Right lung (tissue), 5 donors: ENCODE measurements around the gene ITPR2. TPM values are rescaled to one million over a fixed set of nuclear protein-coding genes. Genes with fewer than 3 reads are reported as not detected.
"Not testable (repeated sequence)": the region's sequence is repeated elsewhere in the genome, so short reads cannot be mapped to it uniquely, and the experiment has no call there.

Experiments
- DNase-seq, 2 donors: peaks; one replicate each; pipeline ENCODE4 v3.0.0-alpha.2; 2013
- polyA plus RNA-seq, 5 donors: library from polyadenylated mRNA; unstranded; fragments of 120-200 nt; gene quantifications; one replicate each; pipeline versions ENCODE4 v1.2.1 to v1.2.3, GENCODE V29; 2013; ENCODE audit warnings: inconsistent platforms in 1 of 5, low replicate concordance in 1 of 5; ENCODE audit not compliant: insufficient read length in 5 of 5, insufficient read depth in 1 of 5

Gene ITPR2
- polyA plus RNA-seq, 5 donors = 4.0 to 7.2 (median 6.9) TPM

- DNase-seq = no peak
Observed at GRCh38 chr12:26465419-26466097, 367.4 kb downstream of the ITPR2 start.

GRCh38 chr12:26461776-26462175 is 371.2 kb downstream of the ITPR2 start:
- no peak for DNase-seq

GRCh38 chr12:26460361-26460760 is 372.6 kb downstream of the ITPR2 start:
- no peak for DNase-seq

DNA sequence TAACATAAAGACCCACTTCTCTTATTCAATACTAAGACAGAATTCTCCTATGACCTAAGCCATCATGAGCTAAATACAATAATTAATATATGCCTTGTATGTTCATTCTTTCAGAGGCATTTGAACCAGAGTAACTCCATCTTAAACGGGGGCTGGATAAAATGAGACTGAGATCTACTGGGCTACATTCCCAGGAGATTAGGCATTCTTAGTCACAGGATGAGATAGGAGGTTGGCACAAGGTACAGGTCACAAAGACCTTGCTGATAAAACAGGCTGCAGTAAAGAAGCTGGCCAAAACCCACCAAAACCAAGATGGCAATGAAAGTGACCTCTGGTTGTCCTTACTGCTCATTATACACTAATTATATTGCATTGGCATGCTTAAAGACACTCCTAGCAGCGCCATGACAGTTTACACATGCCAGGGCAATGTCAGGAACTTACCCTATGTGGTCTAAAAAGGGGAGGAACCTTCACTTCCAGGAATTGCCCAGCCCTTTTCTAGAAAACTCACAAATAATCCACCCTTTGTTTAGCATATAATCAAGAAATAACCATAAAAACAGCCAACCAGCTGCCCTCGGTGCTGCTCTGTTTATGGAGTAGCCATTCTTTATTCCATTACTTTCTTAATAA is 376.9 kb downstream of the ITPR2 start:
- DNase-seq = no peak

- DNase-seq = no peak
Observed at GRCh38 chr12:26453246-26453645, 379.7 kb downstream of the ITPR2 start.

- DNase-seq = no peak
Observed at GRCh38 chr12:26452511-26452910, 380.5 kb downstream of the ITPR2 start.

- DNase-seq = no peak
Observed at GRCh38 chr12:26451763-26452162, 381.2 kb downstream of the ITPR2 start.

GRCh38 chr12:26445909-26446308 is 387.1 kb downstream of the ITPR2 start:
- no peak for DNase-seq

- DNase-seq = no peak
Observed at GRCh38 chr12:26443309-26443708, 389.7 kb downstream of the ITPR2 start.

DNA sequence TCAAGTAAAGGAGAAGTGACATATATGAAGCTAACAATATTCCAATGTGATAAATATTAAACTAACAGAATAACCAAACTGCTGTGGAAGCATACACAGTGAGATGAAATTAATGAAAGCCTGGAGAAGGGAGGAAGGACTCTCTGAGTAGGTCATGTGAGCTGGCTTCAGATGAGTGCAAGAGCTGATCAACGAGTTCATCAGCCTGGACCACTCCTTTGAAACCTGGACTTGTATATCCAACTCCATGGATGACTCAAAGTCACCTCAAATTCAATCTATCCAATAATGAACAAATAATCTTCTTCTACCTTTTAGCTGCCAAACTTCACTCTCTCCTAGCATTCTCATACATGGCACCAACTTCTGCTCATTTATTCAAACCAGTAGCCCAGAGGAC is 391.6 kb downstream of the ITPR2 start:
- no peak for DNase-seq

- DNase-seq = no peak
Observed at GRCh38 chr12:26435069-26435404, 398.0 kb downstream of the ITPR2 start.

DNA sequence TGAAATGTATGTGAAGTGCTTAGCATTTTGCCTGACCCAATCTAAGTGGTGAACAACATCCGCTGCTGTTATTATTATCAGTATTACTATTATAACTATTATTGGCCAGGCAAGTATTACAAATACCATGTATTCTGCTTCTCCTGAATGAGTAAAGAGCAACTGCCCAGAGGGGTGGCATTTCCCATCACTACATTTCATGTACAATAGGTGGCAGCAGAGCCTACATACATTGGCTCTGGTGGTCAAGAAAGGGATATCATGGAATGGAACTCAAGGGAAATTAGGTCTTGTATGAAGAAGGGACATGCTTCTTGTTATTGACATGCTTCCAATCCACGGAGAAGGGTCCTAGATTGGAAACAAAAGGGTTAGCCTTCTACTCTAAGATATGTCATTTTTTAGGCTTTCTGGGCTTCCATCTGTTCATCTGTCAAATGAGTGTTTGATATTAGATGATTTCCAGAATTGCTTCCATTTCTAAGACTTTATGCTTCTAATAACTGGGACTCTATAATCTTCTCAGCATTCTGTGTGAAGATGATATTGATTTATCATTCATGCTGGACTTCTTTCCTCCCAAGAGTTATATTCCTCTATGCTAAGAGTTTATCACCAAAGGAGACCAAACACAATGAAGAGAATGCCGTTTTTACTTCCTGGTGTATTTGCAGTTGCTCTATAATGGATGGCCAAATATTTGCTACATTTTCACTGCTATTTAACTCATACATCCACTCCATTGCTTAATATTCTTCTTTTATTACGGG is 398.5 kb downstream of the ITPR2 start:
- peak; percentile 9 to 32 for DNase-seq

DNA sequence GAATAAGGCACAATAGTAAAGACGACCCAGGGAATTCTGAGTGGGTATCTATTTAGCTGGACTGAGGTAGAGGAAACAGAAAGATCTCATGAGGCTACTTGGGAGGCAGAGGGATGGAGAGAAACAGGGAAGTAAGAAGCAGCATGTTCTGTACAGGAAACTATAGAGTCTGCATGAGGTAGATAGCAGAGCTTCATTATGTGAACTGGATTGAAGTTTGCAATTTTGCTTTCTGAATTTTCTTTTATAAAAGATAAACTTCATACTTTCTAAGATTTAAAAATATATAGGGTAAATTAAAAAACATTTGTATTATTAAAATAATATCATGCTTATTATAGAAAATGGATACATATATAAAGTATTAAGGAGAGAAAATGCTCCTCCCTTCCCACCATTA is 399.3 kb downstream of the ITPR2 start:
- not testable (repeated sequence) for DNase-seq

GRCh38 chr12:26431211-26431610 is 401.8 kb downstream of the ITPR2 start:
- DNase-seq = no peak

DNA sequence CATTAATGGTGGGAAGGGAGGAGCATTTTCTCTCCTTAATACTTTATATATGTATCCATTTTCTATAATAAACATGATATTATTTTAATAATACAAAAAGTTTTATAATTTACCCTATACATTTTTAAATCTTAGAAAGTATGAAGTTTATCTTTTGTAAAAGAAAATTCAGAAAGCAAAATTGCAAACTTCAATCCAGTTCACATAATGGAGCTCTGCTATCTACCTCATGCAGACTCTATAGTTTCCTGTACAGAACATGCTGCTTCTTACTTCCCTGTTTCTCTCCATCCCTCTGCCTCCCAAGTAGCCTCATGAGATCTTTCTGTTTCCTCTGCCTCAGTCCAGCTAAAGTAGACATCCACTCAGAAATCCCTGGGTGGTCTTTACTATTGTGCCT is 402.4 kb downstream of the ITPR2 start:
- not testable (repeated sequence) for DNase-seq

DNA sequence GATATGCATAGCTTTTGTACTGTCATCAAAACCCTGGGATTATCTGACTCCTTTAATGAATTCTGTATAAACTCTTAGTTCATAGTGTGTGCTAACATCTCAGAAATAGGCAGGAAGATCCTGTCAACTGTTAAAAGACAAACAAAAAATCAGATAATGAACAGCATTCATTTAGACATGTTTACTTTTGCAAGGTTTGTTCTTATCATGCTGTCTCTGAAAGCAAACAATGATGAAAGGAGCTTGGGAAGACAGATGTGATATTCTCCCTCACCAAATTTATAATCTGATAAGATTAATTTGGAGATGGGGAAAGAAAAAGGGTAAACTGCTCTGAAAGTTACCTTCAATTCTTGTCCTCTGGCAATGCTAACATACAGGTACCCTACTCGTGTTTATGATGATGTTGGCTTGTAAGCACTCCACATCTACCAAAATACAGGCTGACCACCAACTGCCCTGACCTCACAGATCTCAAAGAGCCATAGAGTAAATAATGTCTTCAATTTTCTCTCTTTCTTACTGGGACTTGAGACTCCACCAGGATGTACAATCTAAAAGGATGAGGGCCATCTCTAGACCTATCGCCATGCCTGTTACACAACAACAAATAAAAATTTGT is 403.8 kb downstream of the ITPR2 start:
- no peak for DNase-seq

GRCh38 chr12:26428420-26428819 is 404.6 kb downstream of the ITPR2 start:
- no peak for DNase-seq

- DNase-seq = no peak
Observed at GRCh38 chr12:26426652-26427051, 406.3 kb downstream of the ITPR2 start.

DNA sequence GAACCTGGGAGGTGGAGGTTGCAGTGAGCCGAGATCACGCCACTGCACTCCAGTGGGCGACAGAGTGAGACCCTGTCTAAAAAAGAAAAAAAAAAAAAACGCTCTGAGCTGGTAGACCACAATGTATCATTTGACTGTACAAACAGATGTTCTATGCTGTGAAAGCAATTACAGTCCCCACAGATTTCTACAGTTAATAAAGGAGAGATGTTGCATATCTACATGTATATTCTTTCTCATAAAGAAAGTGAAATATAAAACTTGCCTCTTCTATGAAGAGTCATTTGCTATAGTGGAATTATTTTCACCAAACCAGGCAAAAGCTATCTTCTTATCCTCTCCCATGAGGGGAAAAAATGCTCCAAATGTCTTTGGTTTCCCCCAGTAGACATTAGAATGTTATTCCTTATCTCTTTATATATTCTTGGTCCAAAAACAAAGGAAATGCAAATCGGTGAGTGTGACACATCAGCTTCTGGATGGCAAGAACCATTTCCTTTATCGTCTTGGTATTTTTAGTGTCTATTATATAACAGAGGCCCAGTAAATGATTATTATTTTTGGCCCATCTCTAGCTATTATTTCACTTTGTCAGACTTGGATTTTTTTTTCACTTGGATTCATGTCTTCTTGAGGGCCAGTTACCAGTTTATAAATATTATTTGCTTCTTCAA is 407.3 kb downstream of the ITPR2 start:
- no peak for DNase-seq

DNA sequence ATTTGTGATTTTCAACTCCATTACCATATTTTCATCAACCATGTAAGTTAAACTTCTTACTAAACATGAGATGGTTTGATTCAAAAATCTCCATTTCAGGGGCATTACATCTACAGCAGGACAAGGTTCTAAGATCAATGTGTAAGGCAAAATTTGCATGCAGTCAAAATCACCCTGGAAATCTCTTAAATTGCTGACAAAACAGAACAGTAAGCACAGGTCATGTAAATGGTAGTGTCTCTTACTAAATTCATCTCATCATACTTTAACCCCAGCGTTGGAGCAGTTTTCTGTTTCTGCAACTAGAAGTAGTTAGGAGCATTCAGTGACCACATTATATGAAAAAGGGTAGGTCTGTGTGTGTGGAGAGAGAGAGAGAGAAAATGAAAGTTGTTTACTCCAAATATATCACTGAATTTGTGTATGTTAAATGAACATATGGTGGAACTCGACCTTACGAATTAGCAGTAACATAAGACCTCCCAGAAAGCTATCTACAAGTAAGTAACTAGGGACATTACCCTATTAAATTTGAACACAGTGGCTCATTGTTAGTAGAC is 410.1 kb downstream of the ITPR2 start:
- no peak for DNase-seq

DNA sequence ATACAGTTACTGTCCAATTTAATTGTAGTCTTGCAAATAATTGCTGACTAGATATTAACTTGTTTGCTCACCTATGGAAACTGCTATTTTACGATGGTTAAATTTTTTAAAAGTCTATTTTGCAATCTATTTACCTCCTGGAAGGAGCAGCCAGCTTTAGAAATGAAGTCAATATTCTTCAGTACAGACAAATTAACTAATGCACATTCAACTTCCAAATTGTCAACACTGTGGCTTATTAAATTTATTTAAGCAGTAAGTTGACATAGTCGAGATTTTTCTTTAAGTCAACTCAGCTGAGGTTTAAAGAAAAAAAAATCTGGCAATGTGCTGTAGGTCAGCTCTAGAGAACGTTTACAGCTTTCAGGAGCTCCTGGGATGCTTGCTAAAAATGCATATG is 416.4 kb downstream of the ITPR2 start:
- DNase-seq = no peak

GRCh38 chr12:26410689-26411088 is 422.3 kb downstream of the ITPR2 start:
- DNase-seq = no peak
